ENCODE measurements around the gene PKP4.

DNA sequence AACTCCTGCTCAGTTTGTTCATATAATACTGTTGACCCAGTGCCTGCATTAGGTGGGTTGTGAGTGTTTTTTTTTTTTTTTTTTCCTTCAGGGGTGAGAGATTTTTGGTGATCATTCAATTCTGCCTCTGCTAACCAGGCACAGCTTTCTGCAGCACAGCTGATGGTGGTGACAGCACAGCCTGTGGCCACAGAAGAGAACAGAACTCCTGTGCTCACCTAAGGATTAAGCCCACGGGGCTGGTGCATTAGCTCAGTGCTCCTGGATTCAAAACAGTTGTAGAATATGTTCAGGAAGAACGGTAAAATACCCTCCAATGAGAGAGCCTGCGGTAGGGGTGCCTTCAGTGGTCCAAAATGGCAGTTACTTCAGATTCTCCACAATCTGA, 42.0 kb downstream of the PKP4 start:
- TF ChIP-seq CTCF (conservative IDR thresholded peaks at IDR 0.05; ENCODE audit: low read depth, low read length) (no peak), EZH2 (IDR thresholded peaks at IDR 0.05; ENCODE audit: low read length, unreplicated experiment) (no peak), EZH2phosphoT487 (IDR thresholded peaks at IDR 0.05; ENCODE audit: borderline replicate concordance, low read length) (no peak)
